NCI-H510A treated with DMSO at 0.1 percent for 48 hours (cell line): ENCODE measurements around the gene SOX15.

Experiments used
- DNase-seq: peaks from one replicate; lab custom pipeline; 2025; lab: John Stamatoyannopoulos, UW

The SOX15 gene

DNA sequence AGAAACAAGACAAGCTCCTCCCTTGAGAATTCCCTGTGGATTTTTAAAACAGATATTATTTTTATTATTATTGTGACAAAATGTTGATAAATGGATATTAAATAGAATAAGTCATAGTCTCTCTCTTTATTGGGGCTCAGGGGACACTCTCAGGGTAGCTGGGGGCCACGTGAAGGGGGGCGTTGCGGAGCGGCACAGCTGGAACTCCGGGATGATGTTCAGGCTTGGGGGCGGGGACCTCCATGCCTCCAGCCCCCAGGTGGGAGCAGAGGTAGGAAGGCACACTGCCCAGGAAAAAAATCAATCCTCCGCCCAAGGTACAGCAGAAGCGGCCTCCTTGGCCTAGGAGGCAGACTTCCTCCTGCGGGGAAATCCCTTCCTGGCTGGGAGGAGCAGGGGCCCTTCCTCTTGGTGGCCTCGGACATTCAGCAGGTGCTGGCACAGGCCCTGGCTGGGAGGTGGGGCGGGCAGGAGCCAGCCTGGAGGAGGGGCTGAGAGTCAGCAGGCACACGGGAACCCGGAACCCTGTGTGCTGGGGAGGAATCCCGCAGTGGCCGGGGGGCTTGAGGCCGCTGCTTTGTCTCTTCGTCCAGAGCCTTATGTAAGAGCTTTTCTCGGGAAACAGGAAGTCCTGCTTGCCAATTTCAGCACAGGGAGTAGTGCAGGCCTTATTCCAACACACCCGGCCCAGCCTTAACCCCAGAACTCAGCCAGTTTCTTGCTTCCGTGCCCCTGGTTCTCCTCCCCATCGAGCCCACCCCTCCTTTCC is 31.9 kb downstream of the SOX15 start:
- peak; percentile 64 for DNase-seq

DNA sequence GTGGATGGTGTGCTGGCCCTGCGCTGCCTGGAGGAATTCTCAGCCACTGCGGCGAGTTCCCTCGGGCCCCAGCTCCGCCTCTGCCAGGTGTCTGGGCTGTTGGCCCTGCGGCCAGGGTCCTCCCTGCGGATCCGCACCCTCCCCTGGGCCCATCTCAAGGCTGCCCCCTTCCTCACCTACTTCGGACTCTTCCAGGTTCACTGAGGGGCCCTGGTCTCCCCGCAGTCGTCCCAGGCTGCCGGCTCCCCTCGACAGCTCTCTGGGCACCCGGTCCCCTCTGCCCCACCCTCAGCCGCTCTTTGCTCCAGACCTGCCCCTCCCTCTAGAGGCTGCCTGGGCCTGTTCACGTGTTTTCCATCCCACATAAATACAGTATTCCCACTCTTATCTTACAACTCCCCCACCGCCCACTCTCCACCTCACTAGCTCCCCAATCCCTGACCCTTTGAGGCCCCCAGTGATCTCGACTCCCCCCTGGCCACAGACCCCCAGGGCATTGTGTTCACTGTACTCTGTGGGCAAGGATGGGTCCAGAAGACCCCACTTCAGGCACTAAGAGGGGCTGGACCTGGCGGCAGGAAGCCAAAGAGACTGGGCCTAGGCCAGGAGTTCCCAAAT is 32.6 kb downstream of the SOX15 start:
- DNase-seq, result no peak

DNA sequence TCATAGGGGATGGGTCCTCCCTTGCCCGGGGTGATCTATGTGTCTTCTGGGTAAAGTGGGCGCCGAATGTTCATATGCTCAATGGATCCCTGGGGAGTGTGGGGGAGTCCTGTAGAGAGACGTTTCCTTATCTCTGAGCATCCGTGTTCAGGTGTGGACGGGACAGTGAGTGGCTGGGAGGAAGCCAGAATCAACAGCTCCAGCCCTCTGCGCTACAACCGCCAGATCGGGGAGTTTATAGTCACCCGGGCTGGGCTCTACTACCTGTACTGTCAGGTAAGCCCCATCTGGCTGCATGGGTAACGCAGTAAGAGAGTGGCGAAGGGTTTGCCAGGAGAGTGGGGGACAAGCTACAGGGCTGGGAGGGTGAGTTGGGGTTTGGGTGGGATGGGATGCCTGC is 33.3 kb downstream of the SOX15 start:
- no peak for DNase-seq

DNA sequence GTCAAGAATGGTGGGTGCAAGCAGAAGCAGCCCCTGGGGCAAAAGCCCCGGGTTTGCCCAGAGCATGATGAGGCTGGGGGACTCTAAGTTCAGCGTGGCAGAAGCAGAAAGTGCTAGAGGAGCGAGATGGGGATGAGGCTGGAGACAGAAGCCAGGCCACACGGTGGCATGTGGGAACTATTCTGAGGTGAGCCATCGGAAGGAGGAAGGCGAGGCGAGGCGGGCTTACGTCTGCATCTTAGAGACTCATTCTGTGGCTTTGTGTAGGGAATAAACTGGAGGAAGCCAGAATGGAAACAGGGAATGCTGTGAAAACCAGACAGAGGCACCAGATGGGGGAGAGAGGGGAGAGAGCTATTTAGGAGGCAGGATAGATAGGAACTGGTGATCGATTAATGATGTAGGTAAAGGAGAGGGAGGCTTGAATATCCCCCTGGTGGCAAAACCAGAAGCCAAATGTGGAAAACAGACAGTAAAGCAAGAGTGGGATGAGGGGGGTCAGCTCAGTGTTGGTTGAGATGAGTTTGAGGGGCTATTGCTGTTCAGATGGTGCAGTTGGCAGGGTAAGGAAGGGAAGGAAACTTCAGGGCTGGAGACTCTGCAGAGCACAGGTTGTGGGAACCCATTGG is 34.5 kb downstream of the SOX15 start:
- DNase-seq, result no peak

DNA sequence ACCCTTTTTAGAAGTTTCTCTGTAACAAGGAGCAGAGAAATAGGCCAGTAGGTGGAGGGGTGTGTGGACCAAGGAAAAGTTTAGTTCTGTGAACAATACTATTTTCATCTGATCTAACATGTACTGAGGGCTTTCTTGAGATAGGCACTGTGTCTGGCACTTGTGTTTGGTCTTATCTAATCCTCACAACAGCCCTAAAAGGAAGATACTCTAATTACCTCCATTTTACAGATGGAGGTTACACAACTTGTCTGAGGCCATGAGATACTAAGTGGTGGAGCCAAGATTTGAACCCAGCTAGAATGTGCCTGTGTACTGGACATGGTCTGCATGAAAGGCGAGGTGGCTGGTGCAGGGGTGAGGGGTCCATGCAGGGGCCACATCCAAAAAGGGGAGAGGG is 36.5 kb downstream of the SOX15 start:
- DNase-seq, result no peak

DNA sequence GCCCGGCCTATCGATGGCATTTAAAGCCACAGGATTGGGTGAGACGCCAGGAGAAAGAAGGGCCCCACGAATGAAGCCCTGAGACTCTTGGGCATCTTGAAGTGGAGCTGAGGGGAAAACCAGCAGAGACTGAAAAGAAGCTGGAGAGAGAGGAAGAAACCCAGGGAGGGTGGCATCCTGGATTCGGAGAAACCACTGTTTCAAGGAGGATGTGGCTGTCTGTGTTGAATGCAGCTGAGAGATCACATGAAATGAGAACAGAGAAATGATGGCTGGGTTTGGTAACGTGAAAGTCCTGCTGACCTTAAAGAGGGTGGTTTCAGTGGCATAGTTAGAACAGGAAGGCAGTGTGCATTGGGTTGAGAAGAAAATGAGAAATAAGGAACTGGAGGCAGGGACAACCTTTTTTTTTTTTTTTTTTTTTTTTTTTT is 37.3 kb downstream of the SOX15 start:
- no peak for DNase-seq

DNA sequence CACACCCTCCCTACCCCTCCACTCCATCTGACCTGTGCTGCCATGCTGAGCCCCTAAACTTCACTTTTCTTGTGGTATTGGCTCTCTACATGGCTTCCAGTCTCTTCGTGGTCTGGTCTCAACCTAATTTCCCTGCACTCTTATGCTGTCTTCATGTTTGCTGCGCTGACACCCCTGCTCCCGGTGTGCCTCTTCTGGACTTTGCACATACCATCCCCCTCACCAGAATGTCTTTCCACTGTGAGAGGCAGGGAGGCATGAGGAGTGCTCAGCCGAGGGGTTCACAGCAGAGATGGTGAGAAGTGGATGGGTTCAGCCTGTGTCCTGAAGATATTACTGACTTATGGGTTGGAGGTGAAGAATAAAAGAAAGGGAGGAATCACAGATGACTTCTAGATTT is 38.5 kb downstream of the SOX15 start:
- DNase-seq, result no peak

DNA sequence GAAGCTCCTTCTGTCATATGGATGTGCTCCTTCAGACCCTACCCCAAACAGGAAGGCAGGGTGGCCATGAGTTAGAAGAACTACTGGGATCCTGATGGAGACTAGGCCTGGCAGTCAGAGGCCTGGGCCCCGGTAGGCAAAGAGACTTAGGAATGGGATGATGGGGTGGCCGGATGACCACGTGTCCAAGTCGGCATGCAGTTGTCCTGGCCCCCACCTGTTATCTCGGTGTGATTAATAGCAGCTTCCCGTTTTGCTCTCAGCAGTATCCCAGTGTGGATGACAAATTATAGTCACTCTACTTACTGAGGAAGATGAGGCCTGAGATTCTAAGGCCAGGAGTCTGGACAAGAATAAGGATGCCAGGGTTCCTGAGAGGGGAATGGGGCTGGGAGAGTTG is 39.5 kb downstream of the SOX15 start:
- DNase-seq, result no peak

DNA sequence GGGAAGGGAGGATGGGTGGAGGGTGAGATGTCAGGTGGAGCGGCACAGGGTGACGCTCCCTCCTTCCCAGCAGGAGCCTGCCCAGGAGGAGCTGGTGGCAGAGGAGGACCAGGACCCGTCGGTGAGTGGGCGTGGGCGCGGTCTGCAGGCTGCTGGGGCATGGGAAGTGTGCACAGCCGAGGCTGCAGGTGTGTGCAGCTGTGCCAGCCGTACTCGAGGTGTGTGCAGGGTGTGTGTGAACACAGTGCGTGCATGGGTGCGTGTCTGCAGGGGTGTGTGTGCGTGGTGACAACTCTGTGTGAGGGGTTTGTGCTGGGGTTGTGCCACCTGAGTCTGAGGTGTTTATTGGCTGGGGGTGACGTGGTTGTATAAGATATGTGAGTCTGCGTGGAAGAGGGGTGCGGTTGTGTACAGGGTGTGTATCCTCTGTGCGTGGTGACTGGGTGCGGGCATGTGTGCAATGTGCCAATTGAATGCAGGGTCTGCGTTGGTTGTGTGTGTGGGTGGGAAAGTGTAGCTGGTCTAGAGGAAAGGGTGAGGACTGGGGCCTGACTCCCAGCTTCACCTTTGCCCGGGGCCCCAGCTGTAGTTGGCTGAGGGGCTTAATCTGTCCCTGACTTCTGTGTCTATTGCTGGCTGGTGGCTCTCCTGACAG is 40.4 kb downstream of the SOX15 start:
- no peak for DNase-seq

DNA sequence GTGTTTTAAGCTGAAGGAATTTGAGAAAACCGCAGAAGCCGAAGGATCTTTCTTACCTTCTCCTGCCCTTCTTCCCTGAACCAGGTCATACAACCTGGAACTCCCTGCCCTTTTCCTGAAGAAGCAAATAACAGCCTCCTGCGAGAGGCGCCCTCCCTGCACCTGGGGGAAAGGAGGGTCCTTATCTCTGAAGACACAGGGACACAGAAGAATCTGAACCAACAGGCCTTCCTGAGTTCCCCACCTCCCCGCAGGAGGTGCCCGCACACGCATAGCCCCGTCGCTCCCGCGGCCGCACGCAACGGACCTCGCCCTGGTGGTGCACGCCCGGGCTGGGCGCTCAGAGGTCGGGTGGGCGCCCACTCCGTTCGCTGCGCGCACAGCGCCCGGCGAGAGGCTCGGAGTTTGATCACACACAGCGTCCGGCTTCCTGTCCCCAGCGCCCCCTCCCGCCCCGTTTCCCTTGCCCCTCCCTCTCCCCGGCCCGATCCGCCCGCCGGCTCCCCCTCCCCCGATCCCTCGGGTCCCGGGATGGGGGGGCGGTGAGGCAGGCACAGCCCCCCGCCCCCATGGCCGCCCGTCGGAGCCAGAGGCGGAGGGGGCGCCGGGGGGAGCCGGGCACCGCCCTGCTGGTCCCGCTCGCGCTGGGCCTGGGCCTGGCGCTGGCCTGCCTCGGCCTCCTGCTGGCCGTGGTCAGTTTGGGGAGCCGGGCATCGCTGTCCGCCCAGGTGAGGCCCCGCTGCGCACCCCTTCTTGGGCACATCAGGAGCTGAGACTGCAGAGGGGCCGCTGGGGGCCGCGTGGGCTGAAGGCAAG is 41.1 kb downstream of the SOX15 start, which contains the start of gene TNFSF12:
TSS of gene TNFSF12 (plus strand) at position 474 of the 816 bp plus-strand sequence. CDS start at position 570, 96 bp downstream.
- no peak for DNase-seq

DNA sequence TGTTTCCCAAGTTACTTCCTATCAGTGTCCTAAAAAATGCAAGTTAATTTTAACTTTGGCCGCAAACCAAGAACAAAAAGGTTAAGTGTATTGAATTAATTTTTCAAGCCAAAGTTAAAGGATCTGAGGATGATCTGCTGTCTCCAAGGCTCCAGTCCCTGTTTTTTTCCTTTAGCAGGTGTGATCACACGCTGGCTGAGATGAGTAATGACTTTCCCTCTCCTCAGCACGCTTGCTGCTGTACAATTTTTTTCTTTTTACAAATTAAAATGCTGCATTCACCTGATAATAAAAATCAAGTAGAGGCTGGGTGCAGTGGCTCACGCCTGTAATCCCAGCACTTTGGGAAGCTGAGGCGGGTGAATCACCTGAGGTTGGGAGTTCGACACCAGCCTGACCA is 45.0 kb downstream of the SOX15 start:
- no peak for DNase-seq

DNA sequence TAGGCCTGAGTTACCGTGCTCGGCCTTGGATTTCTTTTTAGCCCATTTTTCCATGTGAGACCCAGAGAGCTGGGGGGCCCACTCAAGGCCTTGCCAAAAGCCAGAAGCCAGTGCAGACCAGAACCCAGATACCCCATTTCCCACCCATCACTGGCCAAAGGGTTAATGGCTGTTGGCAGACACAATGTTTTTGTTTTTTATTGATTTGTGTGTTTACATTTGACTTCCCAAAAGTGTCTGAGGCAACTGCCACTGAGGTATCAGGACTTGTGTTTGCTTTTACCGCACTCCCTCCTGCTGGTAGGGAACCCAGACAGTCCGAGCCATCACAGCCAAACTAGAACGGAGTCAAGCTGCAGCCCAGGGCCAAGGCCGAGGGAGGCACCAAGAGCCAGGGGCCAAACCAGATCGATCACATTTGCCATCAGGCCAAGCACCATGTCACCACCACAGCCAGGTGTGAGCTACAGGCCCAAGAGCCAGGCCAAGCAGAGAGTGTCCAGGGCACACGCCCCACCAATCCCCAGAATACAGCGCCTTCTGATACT is 48.7 kb downstream of the SOX15 start:
- DNase-seq, result no peak

DNA sequence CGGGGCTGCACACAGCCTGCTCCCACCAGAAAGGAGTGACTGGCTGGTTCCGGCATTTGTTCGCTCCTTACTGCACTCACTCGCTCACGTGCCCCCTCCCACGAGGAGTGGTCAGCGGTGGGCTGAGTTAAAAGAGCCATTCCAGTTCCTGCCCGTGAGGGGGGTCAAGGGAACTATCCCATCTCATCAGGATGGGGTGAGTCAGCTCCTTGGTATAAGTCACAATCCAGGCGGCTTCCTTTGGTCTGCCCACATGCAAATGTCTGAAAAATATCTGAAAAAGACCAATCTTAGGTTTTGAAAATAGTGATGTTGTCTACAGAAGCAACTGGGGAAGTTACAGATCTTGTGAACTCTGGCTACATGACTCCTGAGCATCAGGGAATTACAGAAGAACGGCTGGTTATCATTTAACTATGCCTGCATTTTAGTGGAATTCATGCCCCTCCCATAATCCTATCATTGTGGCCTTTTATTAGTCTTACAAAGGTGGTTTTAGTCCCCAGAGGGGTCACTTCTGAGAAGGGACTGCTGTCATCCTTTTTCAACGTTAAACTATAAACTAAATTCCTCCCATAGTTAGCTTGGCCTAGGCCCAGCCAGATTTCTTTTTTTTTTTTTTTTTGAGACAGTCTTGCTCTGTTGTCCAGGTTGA is 50.9 kb downstream of the SOX15 start:
- no peak for DNase-seq
